IPS-18a (cell line): ENCODE measurements around the gene MYO16.

Experiments
- H3K27ac ChIP-seq: one replicate; pipeline ENCODE4 v1.5.1; 2013; ENCODE audit warnings: low read length
- H3K27me3 ChIP-seq: one replicate; pipeline ENCODE4 v1.6.1; 2013; ENCODE audit warnings: mild to moderate bottlenecking, low read length; ENCODE audit not compliant: control insufficient read depth, insufficient read depth
- H3K36me3 ChIP-seq: one replicate; pipeline ENCODE4 v1.6.1; 2013; ENCODE audit warnings: low read depth, low read length; ENCODE audit not compliant: control insufficient read depth
- H3K4me1 ChIP-seq: one replicate; pipeline ENCODE4 v1.6.1; 2013; ENCODE audit warnings: low read depth, low read length; ENCODE audit not compliant: control insufficient read depth
- H3K4me3 ChIP-seq: one replicate; pipeline ENCODE4 v1.5.1; 2013; ENCODE audit warnings: low read length
- H3K9ac ChIP-seq: one replicate; pipeline ENCODE4 v1.6.1; 2013; ENCODE audit warnings: mild to moderate bottlenecking, low read length, moderate library complexity
- H3K9me3 ChIP-seq: one replicate; pipeline ENCODE4 v1.6.1; 2013; ENCODE audit warnings: low read depth, low read length; ENCODE audit not compliant: control insufficient read depth

Gene MYO16

DNA sequence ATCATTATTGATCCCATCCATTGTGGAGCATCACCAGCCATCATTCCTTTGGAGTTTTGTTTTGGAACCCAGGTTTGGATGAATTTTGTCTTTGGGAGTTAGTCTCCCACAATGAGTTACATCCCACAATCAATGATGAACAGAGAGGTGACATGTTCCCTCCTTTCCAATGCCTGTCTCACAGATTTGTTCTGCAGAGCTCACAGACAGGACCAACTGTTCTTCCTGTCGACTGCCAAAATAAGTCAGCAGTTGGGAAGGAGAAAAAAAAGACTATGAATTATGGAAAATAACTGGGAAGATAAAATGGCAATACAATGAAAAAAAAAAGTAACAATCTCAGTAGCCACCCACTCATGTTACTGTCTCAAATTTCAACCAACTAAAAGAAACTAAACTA lies 489.1 kb downstream of the MYO16 start:
- Histone ChIP-seq H3K4me1 (no peaks in the 10 kb centered on the region), H3K36me3 (no peaks in the 10 kb centered on the region), H3K27me3 (no peaks in the 10 kb centered on the region), H3K27ac (no peak overlapping the region), H3K4me3 (no peak overlapping the region), H3K9ac (no peak overlapping the region), H3K9me3 (no peaks in the 10 kb centered on the region)

DNA sequence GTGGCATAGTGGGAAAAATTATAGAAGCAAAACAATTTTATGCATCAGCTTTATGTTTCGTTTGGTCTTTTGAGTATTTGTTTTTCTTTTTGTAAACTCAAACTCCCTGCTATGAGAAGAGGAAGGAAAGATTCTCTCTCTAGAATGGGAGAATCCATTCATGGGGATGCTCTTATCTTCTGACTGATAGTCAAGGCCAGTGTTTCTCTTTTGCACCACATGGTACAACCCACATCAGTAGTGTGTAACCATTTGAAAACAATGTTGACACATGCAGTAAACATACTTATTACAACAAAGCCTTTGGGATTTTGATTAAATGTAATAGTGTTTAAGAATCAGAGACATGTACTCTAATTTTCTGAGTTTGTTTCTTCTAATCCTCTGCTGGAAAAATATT lies 490.5 kb downstream of the MYO16 start:
- Histone ChIP-seq H3K27ac (no peak overlapping the region), H3K9ac (no peak overlapping the region), H3K4me3 (no peak overlapping the region), H3K36me3 (no peaks in the 10 kb centered on the region), H3K27me3 (no peaks in the 10 kb centered on the region), H3K9me3 (no peaks in the 10 kb centered on the region), H3K4me1 (no peaks in the 10 kb centered on the region)

- Histone ChIP-seq H3K4me3 (no peak overlapping the region), H3K9ac (no peak overlapping the region), H3K27me3 (no peaks in the 10 kb centered on the region), H3K36me3 (no peaks in the 10 kb centered on the region), H3K9me3 (no peaks in the 10 kb centered on the region), H3K27ac (no peak overlapping the region), H3K4me1 (no peaks in the 10 kb centered on the region)
These were observed 492.4 kb downstream of the MYO16 start for GRCh38 chr13:109121826-109122225.

DNA sequence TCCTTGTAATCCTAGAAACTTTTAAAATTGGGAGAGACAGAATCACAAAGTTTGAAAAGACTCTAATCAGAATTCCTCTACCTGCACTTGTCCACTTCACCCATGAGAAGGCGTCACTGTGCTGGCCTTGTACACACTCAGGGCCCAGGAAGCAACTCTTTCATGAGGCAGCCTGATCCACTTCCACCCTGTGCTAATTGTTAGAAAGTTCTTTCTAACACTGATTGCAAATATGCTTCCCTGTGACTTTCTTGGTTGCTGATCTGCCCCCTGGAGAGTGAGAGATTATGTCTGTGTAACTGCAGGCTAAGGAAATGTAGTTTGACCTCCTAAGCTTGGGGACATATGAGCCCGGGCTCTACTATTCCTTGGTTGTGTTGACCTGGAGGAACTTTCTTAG lies 494.6 kb downstream of the MYO16 start:
- no peaks in the 10 kb centered on the region for H3K36me3 ChIP-seq
- no peak overlapping the region for H3K9ac ChIP-seq
- H3K4me3 ChIP-seq = no peak overlapping the region
- H3K9me3 ChIP-seq = no peaks in the 10 kb centered on the region
- no peaks in the 10 kb centered on the region for H3K4me1 ChIP-seq
- H3K27ac ChIP-seq = no peak overlapping the region
- H3K27me3 ChIP-seq = no peaks in the 10 kb centered on the region

DNA sequence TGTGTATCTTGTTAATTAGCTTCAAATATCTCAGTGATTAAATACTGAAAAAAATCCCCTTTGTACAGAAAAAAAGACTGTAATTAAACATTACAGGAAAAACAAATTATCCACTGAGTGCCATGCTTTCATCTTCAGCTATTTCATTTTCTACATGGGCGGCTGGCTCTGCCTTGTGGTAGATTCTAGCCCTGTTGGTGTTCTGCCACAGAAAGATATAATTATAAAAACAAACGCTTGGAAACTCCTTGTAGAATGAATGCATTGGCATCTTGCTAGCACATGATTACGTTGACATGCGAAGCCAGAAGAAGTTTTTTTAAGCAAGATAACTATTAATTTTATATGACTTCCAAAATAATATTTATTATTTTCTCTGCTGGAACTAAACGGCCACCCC lies 496.8 kb downstream of the MYO16 start:
- Histone ChIP-seq H3K27me3 (no peaks in the 10 kb centered on the region), H3K27ac (no peak overlapping the region), H3K9ac (no peak overlapping the region), H3K4me3 (no peak overlapping the region), H3K9me3 (no peaks in the 10 kb centered on the region), H3K36me3 (no peaks in the 10 kb centered on the region), H3K4me1 (no peaks in the 10 kb centered on the region)

DNA sequence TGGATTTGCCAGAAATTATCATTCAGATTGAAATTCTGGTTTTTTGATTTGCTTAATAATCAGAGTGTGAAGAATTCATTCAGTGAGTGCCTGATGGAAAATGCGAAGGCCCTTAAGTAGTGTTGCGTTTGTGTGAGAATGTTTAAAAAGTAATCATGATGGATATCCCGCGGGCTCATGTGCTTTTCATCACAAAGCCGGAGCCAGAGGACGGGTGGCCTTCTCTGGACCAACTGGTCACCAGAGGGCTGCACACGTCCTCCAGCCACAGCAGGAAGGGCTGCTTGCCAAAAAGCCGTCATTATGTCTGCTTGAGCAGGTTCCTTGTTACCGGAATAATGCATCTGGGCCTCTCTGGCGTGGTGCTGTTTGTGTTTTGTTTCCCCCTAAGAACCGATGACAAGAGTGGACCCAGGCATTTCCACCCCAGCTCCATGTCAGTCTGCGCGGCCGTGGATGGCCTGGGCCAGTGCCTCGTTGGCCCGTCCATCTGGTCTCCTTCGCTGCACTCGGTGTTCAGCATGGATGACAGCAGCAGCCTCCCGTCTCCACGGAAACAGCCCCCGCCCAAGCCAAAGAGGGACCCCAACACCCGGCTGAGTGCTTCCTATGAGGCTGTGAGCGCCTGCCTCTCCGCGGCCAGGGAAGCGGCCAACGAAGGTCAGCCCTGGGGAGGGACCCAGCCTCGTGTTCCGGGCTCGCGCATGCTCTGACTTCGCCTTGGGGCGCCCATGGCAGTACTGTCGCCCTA lies 497.7 kb downstream of the MYO16 start:
- Histone ChIP-seq H3K36me3 (no peaks in the 10 kb centered on the region), H3K27me3 (no peaks in the 10 kb centered on the region), H3K4me3 (no peak overlapping the region), H3K9ac (no peak overlapping the region), H3K27ac (no peak overlapping the region), H3K4me1 (peaks cover 5% of the 10 kb centered on the region), H3K9me3 (no peaks in the 10 kb centered on the region)

- Histone ChIP-seq H3K36me3 (no peaks in the 10 kb centered on the region), H3K4me1 (peaks cover 5% of the 10 kb centered on the region), H3K27me3 (no peaks in the 10 kb centered on the region), H3K4me3 (no peak overlapping the region), H3K9ac (no peak overlapping the region), H3K9me3 (no peaks in the 10 kb centered on the region), H3K27ac (no peak overlapping the region)
These were observed 498.7 kb downstream of the MYO16 start for GRCh38 chr13:109128121-109128520.

DNA sequence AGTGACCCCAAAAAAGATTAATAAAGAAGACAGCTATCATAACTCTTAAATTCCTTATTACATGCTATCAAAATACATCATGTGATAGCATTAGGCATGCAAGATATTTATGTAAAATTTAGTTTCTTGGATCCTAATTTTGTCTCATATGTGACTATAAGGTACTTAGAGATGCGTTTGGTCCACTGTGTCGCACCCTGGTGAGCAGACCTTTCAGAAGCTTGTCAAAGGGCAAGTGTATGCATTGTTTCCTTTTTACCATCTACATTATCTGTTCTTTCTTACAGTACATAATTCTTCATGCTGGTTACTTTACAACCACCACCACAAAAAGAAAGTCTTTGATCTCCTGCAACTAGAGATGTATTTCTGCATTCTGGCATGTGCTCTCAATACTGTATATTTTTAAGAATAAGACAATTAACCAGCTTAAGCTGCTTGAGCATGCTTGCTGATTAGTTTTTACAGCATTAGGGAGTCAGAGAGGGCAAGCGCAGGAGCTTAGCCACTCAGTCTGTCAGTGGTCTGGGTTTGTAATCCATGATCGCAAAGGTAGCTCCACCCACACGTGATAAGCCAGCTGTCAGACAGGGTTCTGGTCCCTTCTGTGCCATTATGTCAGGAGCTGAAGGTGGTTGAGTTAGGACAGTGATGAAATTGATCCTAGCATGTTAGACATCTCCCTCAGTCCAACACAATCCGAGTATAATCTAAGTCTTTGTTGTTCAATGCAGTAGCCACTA lies 500.9 kb downstream of the MYO16 start:
- H3K27ac ChIP-seq = no peak overlapping the region
- no peak overlapping the region for H3K4me3 ChIP-seq
- no peaks in the 10 kb centered on the region for H3K36me3 ChIP-seq
- H3K9me3 ChIP-seq = no peaks in the 10 kb centered on the region
- H3K4me1 ChIP-seq = peaks cover 5% of the 10 kb centered on the region
- no peaks in the 10 kb centered on the region for H3K27me3 ChIP-seq
- H3K9ac ChIP-seq = no peak overlapping the region

- no peaks in the 10 kb centered on the region for H3K27me3 ChIP-seq
- H3K27ac ChIP-seq = no peak overlapping the region
- no peak overlapping the region for H3K4me3 ChIP-seq
- no peaks in the 10 kb centered on the region for H3K36me3 ChIP-seq
- no peaks in the 10 kb centered on the region for H3K9me3 ChIP-seq
- H3K9ac ChIP-seq = no peak overlapping the region
- H3K4me1 ChIP-seq = peaks cover 5% of the 10 kb centered on the region
These were observed 502.4 kb downstream of the MYO16 start for GRCh38 chr13:109131698-109132257.

- H3K4me3 ChIP-seq = no peak overlapping the region
- H3K4me1 ChIP-seq = peaks cover 5% of the 10 kb centered on the region
- H3K9me3 ChIP-seq = no peaks in the 10 kb centered on the region
- H3K27ac ChIP-seq = no peak overlapping the region
- no peaks in the 10 kb centered on the region for H3K27me3 ChIP-seq
- no peaks in the 10 kb centered on the region for H3K36me3 ChIP-seq
- no peak overlapping the region for H3K9ac ChIP-seq
These were observed 505.6 kb downstream of the MYO16 start for GRCh38 chr13:109135018-109135417.

DNA sequence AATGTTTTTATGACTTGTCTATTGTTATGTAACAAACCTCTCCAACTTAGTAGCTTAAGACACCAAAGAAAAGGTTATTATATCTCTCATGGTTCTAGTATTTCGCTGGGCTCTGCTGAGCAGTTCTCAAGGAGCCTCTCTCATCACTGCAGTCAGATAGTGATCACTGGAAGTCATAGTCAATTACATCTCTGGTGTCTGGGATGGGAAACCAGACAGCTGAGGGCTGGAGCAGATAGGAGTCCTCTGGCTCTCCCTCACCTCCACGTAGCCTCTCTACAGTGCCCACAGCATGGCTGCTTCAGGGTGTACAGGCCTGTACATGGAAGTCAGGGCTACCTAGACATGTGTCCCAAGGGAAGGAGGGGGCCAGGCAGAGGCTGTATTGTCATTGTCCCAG lies 507.5 kb downstream of the MYO16 start:
- Histone ChIP-seq H3K9me3 (no peaks in the 10 kb centered on the region), H3K9ac (no peak overlapping the region), H3K27me3 (no peaks in the 10 kb centered on the region), H3K36me3 (no peaks in the 10 kb centered on the region), H3K4me3 (no peak overlapping the region), H3K27ac (no peak overlapping the region), H3K4me1 (peaks cover under 1% of the 10 kb centered on the region)

- Histone ChIP-seq H3K4me3 (no peak overlapping the region), H3K36me3 (no peaks in the 10 kb centered on the region), H3K9ac (no peak overlapping the region), H3K9me3 (no peaks in the 10 kb centered on the region), H3K27me3 (no peaks in the 10 kb centered on the region), H3K27ac (no peak overlapping the region), H3K4me1 (no peaks in the 10 kb centered on the region)
These were observed 509.9 kb downstream of the MYO16 start for GRCh38 chr13:109139346-109139745.
